ENCODE data around the gene CCER1.

- TF ChIP-seq CTCF (conservative IDR thresholded peaks at IDR 0.05; ENCODE audit: low read depth in 2 of 2) (no peak), CREB1 (CRISPR knock-in tag; IDR thresholded peaks at IDR 0.05; ENCODE audit: low read depth) (no peak), EZH2 (IDR thresholded peaks at IDR 0.05; ENCODE audit: low read depth, unreplicated experiment) (no peak), REST (IDR thresholded peaks at IDR 0.05; ENCODE audit: unreplicated experiment) (no peak), ETS1 (IDR thresholded peaks at IDR 0.05) (no peak), EZH2phosphoT487 (IDR thresholded peaks at IDR 0.05; ENCODE audit: unreplicated experiment) (no peak), POLR2AphosphoS5 (IDR thresholded peaks at IDR 0.05; ENCODE audit: low read depth) (no peak), JUNB (IDR thresholded peaks at IDR 0.05; ENCODE audit: unreplicated experiment) (no peak), STAT1 (IDR thresholded peaks at IDR 0.05; ENCODE audit: unreplicated experiment) (no peak), ZNF331 (CRISPR knock-in tag; IDR thresholded peaks at IDR 0.05; ENCODE audit: low read depth) (no peak)
These were observed 29.4 kb downstream of the CCER1 start for GRCh38 chr12:90925562-90925961.
